NT2/D1 (cell line): ENCODE results near the gene CCDC13.

Source experiments
- SUZ12 ChIP-seq: IDR thresholded peaks from 2 replicates; pipeline ENCODE4 v1.6.1; 2011; ENCODE audit not compliant: insufficient read length, insufficient read depth; ENCODE audit errors: extremely low read depth
- YY1 ChIP-seq: IDR thresholded peaks from 2 replicates; pipeline ENCODE4 v1.6.1; 2011; ENCODE audit not compliant: insufficient read length, insufficient read depth

GRCh38 chr3:42771271-42771670 lies 1.8 kb downstream of the CCDC13 start:
- TF ChIP-seq YY1 (no peak), SUZ12 (no peak)
